ENCODE results near the gene HOXB8. TPM values are rescaled to one million over a fixed set of nuclear protein-coding genes. Genes with fewer than 3 reads are reported as not detected.
A peak's percentile ranks its signal among the peaks of the same experiment; 100 is the strongest.

HOXB8 gene
- total and polyA plus RNA-seq, 10 of the 15 experiments (the other 5 are each of a cell fraction or from before 2014, with no cell fraction given): 0.21 TPM; not detected in 9

GRCh38 chr17:48610282-48611211 is 4.5 kb downstream of the HOXB8 start, which contains the start of gene HOXB7 (continued):
- no peak for TF ChIP-seq NBN (IDR thresholded peaks at IDR 0.05)
- TF ChIP-seq PML (IDR thresholded peaks at IDR 0.05; ENCODE audit: low read length): no peak
- 0 out of 2 replicates have a peak, but pooled peaks have one; percentile 20 for TF ChIP-seq TAF1 (IDR thresholded peaks at IDR 0.05; ENCODE audit: borderline replicate concordance, low read depth, low read length)
- no peak for TF ChIP-seq SPI1 (IDR thresholded peaks at IDR 0.05; ENCODE audit: borderline replicate concordance, insufficient read depth, low read depth, low read length)
- no peak for TF ChIP-seq NR2C1 (IDR thresholded peaks at IDR 0.05)
- no peak for TF ChIP-seq MEF2A (IDR thresholded peaks at IDR 0.05; ENCODE audit: insufficient read depth, low read depth, low read length)
- 0 out of 4 replicates have a peak, but pooled peaks of 1 of the 2 experiments have one; percentile 5 for TF ChIP-seq SRF (IDR thresholded peaks at IDR 0.05; ENCODE audit: low read depth in 2 of 2, low read length in 2 of 2)
- peak; percentile 93 for TF ChIP-seq USF1 (IDR thresholded peaks at IDR 0.05; ENCODE audit: borderline replicate concordance, extremely low read length, insufficient read depth, low read depth, low read length)
- peak; percentile 98 for TF ChIP-seq ATF3 (IDR thresholded peaks at IDR 0.05; ENCODE audit: borderline replicate concordance, extremely low read depth, low read depth, low read length)
- peak; percentile 83 for TF ChIP-seq GATAD2B (conservative IDR thresholded peaks at IDR 0.05; ENCODE audit: low read depth)
- no peak for TF ChIP-seq IRF5 (IDR thresholded peaks at IDR 0.05; ENCODE audit: borderline replicate concordance)
- no peak for TF ChIP-seq HDAC2 (IDR thresholded peaks at IDR 0.05)
- TF ChIP-seq ZNF274 (IDR thresholded peaks at IDR 0.05; ENCODE audit: insufficient read depth, insufficient read length): no peak
- TF ChIP-seq USF2 (IDR thresholded peaks at IDR 0.05; ENCODE audit: borderline replicate concordance, low read depth, low read length): peak; percentile 99
- TF ChIP-seq SKIL (IDR thresholded peaks at IDR 0.05; ENCODE audit: low read depth, poor library complexity, severe bottlenecking): no peak
- no peak for TF ChIP-seq SMARCA5 (IDR thresholded peaks at IDR 0.05)
- TF ChIP-seq ZNF24 (IDR thresholded peaks at IDR 0.05): no peak
- 0 out of 2 replicates have a peak, but pooled peaks have one; percentile 8 for TF ChIP-seq PAX5 (IDR thresholded peaks at IDR 0.05; ENCODE audit: borderline replicate concordance, low read depth, low read length)
- peak; percentile 100 for TF ChIP-seq ZSCAN29 (IDR thresholded peaks at IDR 0.05)
- TF ChIP-seq CBX5 (IDR thresholded peaks at IDR 0.05; ENCODE audit: low read depth): no peak
- no peak for TF ChIP-seq HDAC6 (IDR thresholded peaks at IDR 0.05; ENCODE audit: unreplicated experiment)
- TF ChIP-seq RELB (IDR thresholded peaks at IDR 0.05; ENCODE audit: low read depth): peak; percentile 63
